CD4-positive, alpha-beta T cell treated with Interleukin-15 for 1 hour (primary cell): ENCODE results near the gene FANCD2OS.
"Not testable (repeated sequence)": the region's sequence is repeated elsewhere in the genome, so short reads cannot be mapped to it uniquely, and the experiment has no call there.

ENCODE experiments used
- DNase-seq: peaks from one replicate; pipeline ENCODE4 v3.0.0-alpha.2; 2020

FANCD2OS gene

DNA sequence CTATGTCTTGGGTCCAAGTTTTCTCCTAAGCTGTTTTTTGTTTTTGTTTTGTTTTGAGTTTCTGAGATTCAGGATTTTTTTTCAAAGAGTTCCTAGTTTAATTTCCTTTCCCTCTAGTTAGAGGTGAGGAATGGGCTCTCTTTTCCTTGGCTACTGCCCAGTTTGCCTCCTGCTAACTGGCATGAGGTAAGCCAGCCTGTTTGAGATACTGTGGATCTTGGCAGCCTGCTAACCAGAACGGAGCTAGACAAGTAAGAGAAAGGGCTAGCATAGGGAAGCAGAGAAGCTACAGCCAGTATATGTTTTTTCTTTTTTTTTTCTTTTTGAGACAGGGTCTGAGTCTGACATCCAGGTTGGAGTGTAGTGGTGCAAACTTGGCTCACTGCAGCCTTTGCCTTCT is 17.3 kb downstream of the FANCD2OS start:
- DNase-seq, result not testable (repeated sequence)

DNA sequence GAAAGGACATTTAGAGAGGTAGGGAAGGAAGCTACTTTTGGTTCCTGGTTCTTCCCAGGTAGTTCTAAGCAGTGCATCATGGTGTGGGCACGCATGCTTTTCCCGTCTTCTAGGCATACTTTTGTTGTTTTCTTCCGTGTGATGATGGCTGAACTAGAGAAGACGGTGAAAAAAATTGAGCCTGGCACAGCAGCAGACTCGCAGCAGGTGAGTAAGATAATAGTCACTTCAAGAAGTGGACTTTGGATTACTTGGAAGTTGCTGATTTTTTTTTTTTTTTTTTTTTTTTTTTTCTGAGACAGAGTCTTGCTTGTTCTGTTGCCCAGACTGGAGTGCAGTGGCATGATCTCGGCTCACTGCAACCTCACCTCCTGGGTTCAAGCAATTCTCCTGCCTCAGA is 17.9 kb downstream of the FANCD2OS start:
- DNase-seq, result no peak

DNA sequence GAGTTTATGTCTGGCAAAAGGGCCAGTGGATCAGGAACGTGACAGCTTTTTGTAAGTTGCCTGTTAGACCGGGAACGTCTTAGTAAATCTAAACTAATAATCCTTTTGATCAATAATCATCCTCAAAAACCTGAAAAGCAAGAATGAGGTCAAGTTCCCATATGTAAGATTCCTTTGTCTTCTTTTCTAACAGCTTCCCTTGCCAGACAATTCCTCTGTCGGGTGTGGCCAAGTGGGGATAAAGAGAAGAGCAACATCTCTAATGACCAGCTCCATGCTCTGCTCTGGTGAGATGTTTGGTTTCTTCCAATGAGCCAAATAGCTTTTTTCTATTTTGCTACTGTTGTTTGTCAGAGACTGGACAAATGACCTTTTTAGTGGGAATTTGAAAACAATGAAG is 19.8 kb downstream of the FANCD2OS start:
- DNase-seq, result no peak

GRCh38 chr3:10085738-10086137 is 22.3 kb downstream of the FANCD2OS start:
- no peak for DNase-seq

DNA sequence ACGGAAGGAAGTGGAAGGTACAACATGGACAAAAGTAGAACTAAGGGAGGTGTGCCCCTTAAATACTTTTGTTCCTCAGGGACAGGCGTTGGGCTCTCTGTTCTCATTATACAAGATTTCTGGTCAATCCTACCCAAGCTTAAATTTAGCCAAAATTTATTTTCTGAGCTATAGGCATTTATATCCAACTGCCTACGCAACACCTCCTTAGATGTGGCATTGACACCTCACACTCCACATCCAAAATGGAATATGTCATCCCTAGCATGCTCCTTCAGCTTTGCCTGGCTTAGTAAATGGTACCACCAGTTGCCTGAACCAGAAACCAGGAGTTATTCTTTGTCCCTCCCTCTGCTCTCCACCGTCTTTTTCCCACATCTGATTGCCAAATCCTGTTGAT is 26.2 kb downstream of the FANCD2OS start:
- DNase-seq, result no peak

GRCh38 chr3:10074666-10075065 is 33.4 kb downstream of the FANCD2OS start:
- DNase-seq, result no peak

GRCh38 chr3:10070077-10070476 is 38.0 kb downstream of the FANCD2OS start:
- DNase-seq, result not testable (repeated sequence)

GRCh38 chr3:10055097-10055496 is 53.0 kb downstream of the FANCD2OS start:
- DNase-seq, result no peak
